Sigmoid colon (tissue), 7 donors: Measurements from ENCODE around the gene CXorf58. TPM values are rescaled to one million over a fixed set of nuclear protein-coding genes. Genes with fewer than 3 reads are reported as not detected.
A peak's percentile ranks its signal among the peaks of the same experiment; 100 is the strongest.
"Not testable (repeated sequence)": the region's sequence is repeated elsewhere in the genome, so short reads cannot be mapped to it uniquely, and the experiment has no call there.

Source experiments
- DNase-seq: peaks from one replicate; pipeline ENCODE4 v3.0.0-alpha.2; 2019
- H3K27ac ChIP-seq, 4 donors: fragments of 200-600 bp; sonication (generic); one replicate each; pipeline ENCODE4 v1.5.1; 2016 to 2019; ENCODE audit warnings: mild to moderate bottlenecking in 1 of 4
- H3K27me3 ChIP-seq, 3 donors: fragments of 200-600 bp; sonication (generic); one replicate each; pipeline ENCODE4 v1.5.1; 2019; ENCODE audit warnings: mild to moderate bottlenecking in 1 of 3
- H3K36me3 ChIP-seq, 4 donors: fragments of 200-600 bp; sonication (generic); one replicate each; pipeline ENCODE4 v1.5.1; 2016 to 2019
- H3K4me1 ChIP-seq, 4 donors: fragments of 200-600 bp; sonication (generic); one replicate each; pipeline ENCODE4 v1.5.1; 2017 to 2019
- H3K4me3 ChIP-seq, 4 donors: fragments of 200-600 bp; sonication (generic); one replicate each; pipeline ENCODE4 v1.5.1; 2017 to 2019; ENCODE audit warnings: mild to moderate bottlenecking in 2 of 4, moderate library complexity in 1 of 4
- H3K9me3 ChIP-seq, 4 donors: fragments of 200-600 bp in 3 of 4; sonication (generic) in 3 of 4; one replicate each; pipeline versions ENCODE4 v1.5.1 to v1.6.1; 2013 to 2019
- EP300 ChIP-seq, 4 donors: sonication (generic); formaldehyde crosslinking; IDR thresholded peaks; one replicate each; pipeline ENCODE4 v1.6.1; 2017; ENCODE audit warnings: antibody characterized with exemption in 4 of 4
- POLR2A ChIP-seq, 2 donors: fragments of 450-650 bp; IDR thresholded peaks; one replicate each; pipeline ENCODE4 v1.6.1; 2016; ENCODE audit warnings: antibody characterized with exemption in 2 of 2, mild to moderate bottlenecking in 2 of 2, moderate library complexity in 2 of 2
- POLR2AphosphoS5 ChIP-seq, 4 donors: sonication (generic); formaldehyde crosslinking; IDR thresholded peaks; one replicate each; pipeline ENCODE4 v1.6.1; 2017; ENCODE audit warnings: antibody characterized with exemption in 4 of 4
- WGBS, 2 donors: extraction: QIAGEN DNeasy Blood & Tissue Kit; methylation state at CpG; one replicate each; pipeline ENCODE4 v1.1.7; 2013; 5-methylcytosine and 5-hydroxymethylcytosine counted together
- intact Hi-C: fragments of 100-400 bp; cut with DNase I; formaldehyde crosslinking; loops from one replicate; pipeline ENCODE4 v1.15.1; 2023
- polyA plus RNA-seq, 3 donors: library from polyadenylated mRNA; stranded (reverse); fragments of 200-250 nt; gene quantifications; one replicate each; pipeline ENCODE4 v1.2.3, GENCODE V29; 2013
- total RNA-seq, 4 donors: library from RNA; depleted of rRNA; stranded (reverse); fragments of >200 nt; gene quantifications; one replicate each; pipeline ENCODE4 v1.1.0, GENCODE V29; 2016
- TF ChIP-seq, protein P1 (sequence below), 4 experiments: fragments of 450-650 bp in 3 of 4; fragments of 200-600 bp in 1 of 4; IDR thresholded peaks; one replicate each; pipeline ENCODE4 v1.5.1; 2016 to 2019; ENCODE audit warnings: antibody characterized with exemption in 4 of 4, mild to moderate bottlenecking in 3 of 4, moderate library complexity in 2 of 4
- donor health status: healthy with polysubstance abuse.
- donor health status: Bipolar disorder and iron deficiency.
- donor health status: healthy.

CXorf58 gene, protein sequence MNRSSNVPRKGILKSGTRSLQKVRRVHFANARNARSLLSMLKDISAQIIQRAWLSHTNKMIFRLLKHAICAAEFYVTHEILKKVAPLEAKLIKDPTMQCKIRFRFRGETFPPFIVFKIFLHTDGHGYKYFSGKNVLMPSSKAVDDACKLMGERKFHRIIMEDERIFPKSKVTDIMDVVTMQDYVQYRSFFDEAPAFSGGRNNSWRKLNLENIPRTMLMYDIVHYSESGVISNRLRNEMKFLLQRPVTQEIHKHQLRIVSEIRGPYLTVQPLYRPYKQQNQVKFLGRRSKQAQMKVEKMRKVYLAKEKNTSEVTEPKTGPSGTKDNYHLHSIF
- total RNA-seq (not detected), polyA plus RNA-seq (under 1 TPM in 1 of 3 donors, not detected in 2; 0.03 TPM)

- peak within 1 kb of the TSS; percentile 86 to 90 (median 88) for H3K27ac ChIP-seq
- peak within 1 kb of the TSS; percentile 50 to 65 (median 60) for H3K4me3 ChIP-seq
- intact Hi-C loops = loop anchor here (2.0 to 10.0 kb wide), 3 partner anchors 117 to 243 kb away; partner anchors contain the start of genes EIF2S3 and PRDX4
- H3K27me3 ChIP-seq = peaks cover 0 to 6% (median 0%) of the 10 kb centered on the region in 3 donors
- TF ChIP-seq EP300 (IDR thresholded peaks at IDR 0.05) (peak in 1 of 4 donors; percentile 10), POLR2A (IDR thresholded peaks at IDR 0.05) (no peak), POLR2AphosphoS5 (IDR thresholded peaks at IDR 0.05) (peak in 3 of 4 donors; percentile 32 to 58 (median 57))
- TF ChIP-seq, protein P1, sequence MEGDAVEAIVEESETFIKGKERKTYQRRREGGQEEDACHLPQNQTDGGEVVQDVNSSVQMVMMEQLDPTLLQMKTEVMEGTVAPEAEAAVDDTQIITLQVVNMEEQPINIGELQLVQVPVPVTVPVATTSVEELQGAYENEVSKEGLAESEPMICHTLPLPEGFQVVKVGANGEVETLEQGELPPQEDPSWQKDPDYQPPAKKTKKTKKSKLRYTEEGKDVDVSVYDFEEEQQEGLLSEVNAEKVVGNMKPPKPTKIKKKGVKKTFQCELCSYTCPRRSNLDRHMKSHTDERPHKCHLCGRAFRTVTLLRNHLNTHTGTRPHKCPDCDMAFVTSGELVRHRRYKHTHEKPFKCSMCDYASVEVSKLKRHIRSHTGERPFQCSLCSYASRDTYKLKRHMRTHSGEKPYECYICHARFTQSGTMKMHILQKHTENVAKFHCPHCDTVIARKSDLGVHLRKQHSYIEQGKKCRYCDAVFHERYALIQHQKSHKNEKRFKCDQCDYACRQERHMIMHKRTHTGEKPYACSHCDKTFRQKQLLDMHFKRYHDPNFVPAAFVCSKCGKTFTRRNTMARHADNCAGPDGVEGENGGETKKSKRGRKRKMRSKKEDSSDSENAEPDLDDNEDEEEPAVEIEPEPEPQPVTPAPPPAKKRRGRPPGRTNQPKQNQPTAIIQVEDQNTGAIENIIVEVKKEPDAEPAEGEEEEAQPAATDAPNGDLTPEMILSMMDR (IDR thresholded peaks at IDR 0.05) = peak; percentile 70 to 88 (median 74)
- DNase-seq = peak; percentile 95
- peaks cover 0 to 16% (median 0%) of the 10 kb centered on the region in 4 donors for H3K4me1 ChIP-seq
- H3K36me3 ChIP-seq = no peaks in the 10 kb centered on the region
- WGBS, 2 donors = 0 to 1% methylated on average over 81 of the region's 81 CpGs
- H3K9me3 ChIP-seq = no peaks in the 10 kb centered on the region
Measured at GRCh38 chrX:23907498-23908218, at the start of gene CXorf58, which contains the start of gene APOO. CXorf58 (plus strand) TSS chrX:23908006; CDS start chrX:23910303, 2,297 bp downstream. APOO (minus strand) TSS chrX:23907938; CDS start chrX:23907702, 236 bp downstream.

- H3K27me3 ChIP-seq, H3K36me3 ChIP-seq, DNase-seq, H3K27ac ChIP-seq, H3K4me1 ChIP-seq, H3K4me3 ChIP-seq, H3K9me3 ChIP-seq, intact Hi-C loops: not testable (repeated sequence)
- WGBS, 2 donors = 95% methylated on average over 7 of the region's 7 CpGs
Measured at GRCh38 chrX:23859238-23859637, 48.6 kb upstream of the CXorf58 start.

DNA sequence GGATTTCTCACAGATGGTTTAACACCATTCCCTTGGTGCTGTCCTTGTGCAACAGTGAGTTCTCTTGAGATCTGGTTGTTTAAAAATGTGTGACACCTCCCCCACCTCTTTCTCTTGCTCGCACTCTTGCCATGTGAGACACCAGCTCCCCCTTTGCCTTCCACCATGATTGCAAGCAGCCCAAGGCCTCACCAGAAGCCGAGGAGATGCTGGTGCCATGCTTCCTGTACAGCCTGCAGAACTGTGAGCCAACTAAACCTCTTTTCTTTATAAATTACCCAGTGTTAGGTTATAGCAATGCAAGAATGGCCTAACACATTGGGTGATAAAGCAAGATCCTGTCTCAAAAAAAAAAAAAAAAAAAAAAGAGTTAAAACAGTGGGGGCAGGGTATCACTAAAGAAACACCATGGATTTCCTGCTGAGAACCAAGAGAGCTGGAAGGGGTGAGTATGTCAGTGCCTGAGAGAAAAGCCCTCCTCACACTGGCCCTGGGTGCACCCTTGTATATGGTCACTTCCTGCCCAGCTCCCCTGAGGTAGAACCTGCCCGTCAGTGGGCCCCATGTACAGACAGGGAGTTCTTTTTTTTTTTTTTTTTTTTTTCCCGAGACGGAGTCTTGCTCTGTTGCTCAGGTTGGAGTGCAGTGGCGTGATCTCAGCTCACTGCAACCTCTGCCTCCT is 46.5 kb upstream of the CXorf58 start:
- Histone ChIP-seq H3K36me3 (no peaks in the 10 kb centered on the region), H3K4me1 (no peaks in the 10 kb centered on the region), H3K9me3 (no peaks in the 10 kb centered on the region), H3K4me3 (no peak overlapping the region), H3K27me3 (no peaks in the 10 kb centered on the region), H3K27ac (no peak overlapping the region)
- TF ChIP-seq EP300 (IDR thresholded peaks at IDR 0.05) (no peak), POLR2AphosphoS5 (IDR thresholded peaks at IDR 0.05) (no peak), POLR2A (IDR thresholded peaks at IDR 0.05) (no peak)
- TF ChIP-seq, protein P1 (IDR thresholded peaks at IDR 0.05) = no peak
- no peak for DNase-seq
- intact Hi-C loops = no loop called here
- WGBS, 2 donors = 91 to 95% methylated on average over 6 of the region's 6 CpGs

DNA sequence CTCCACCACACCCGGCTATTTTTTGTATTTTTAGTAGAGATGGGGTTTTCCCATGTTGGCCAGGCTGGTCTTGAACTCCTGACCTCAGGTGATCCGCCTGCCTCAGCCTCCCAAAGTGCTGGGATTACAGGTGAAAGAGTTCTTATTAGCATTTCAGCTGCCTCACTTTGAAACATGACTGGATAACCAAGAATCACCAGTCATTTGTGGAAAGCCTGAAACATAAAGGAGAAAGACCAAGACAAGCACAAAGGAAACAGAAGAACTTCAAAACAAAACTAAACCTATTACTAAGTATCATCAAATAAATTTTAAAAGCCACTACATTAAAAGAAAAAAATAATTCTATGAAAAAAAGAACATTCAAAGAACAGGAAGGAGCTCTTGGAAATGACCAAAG is 45.9 kb upstream of the CXorf58 start:
- H3K36me3 ChIP-seq, H3K27ac ChIP-seq, H3K4me1 ChIP-seq, intact Hi-C loops, H3K9me3 ChIP-seq, H3K4me3 ChIP-seq, H3K27me3 ChIP-seq, DNase-seq: not testable (repeated sequence)
- WGBS, 2 donors = 69 to 88% methylated on average over 2 of the region's 2 CpGs

DNA sequence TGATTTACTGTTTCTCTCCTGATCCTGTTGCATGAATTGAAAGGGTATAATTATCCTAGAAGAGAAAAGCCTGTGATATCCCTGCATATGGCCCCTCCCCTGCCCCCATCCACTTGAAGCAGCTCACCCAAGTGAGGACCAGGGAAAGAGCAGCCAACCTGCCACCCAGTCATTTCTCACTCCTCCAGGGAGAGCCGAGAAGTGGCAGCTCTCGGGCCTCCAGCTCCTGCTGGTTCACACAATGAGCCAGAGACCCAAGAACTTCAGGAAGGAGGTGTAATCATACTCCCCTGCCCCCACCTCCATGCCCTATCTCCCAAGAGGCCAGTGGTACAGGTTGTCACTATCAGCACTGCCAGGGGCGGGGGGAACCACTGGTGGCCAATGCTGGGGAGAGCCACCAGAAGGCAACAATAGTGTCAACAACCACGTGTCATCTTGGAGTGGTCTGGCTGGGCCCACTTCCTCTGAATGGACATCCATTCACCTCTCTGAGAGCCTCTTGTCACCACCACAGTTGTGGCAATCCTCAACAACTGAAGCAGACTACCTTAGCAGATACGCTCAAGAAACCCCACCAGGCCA is 43.0 kb upstream of the CXorf58 start:
- WGBS, 2 donors = 93 to 94% methylated on average over 5 of the region's 5 CpGs
- intact Hi-C loops = no loop called here

More for the DNA sequence above, 43.0 kb upstream of the CXorf58 start:
- DNase-seq = no peak
- Histone ChIP-seq H3K4me1 (no peaks in the 10 kb centered on the region), H3K36me3 (no peaks in the 10 kb centered on the region), H3K4me3 (no peak overlapping the region), H3K9me3 (no peaks in the 10 kb centered on the region), H3K27ac (no peak overlapping the region), H3K27me3 (no peaks in the 10 kb centered on the region)
- TF ChIP-seq POLR2AphosphoS5 (IDR thresholded peaks at IDR 0.05) (no peak), POLR2A (IDR thresholded peaks at IDR 0.05) (no peak), EP300 (IDR thresholded peaks at IDR 0.05) (no peak)
- TF ChIP-seq, protein P1 (IDR thresholded peaks at IDR 0.05) = no peak
